Thyroid gland (tissue), 4 donors: ENCODE data around the gene SHISAL1. TPM values are rescaled to one million over a fixed set of nuclear protein-coding genes. Genes with fewer than 3 reads are reported as not detected.

Experiments used
- DNase-seq, 2 donors: peaks; one replicate each; pipeline ENCODE4 v3.0.0-alpha.2; 2019
- H3K27ac ChIP-seq, 3 donors: fragments of 200-600 bp; sonication (generic); 1 replicate in 2 of 3; 2 replicates in 1 of 3; pipeline ENCODE4 v1.5.1; 2016 to 2019; ENCODE audit warnings: mild to moderate bottlenecking in 1 of 3, moderate library complexity in 1 of 3
- H3K27me3 ChIP-seq: fragments of 200-600 bp; sonication (generic); one replicate; pipeline ENCODE4 v1.5.1; 2019
- H3K36me3 ChIP-seq, 2 donors: fragments of 200-600 bp; sonication (generic); one replicate each; pipeline ENCODE4 v1.5.1; 2016 to 2019
- H3K4me1 ChIP-seq, 2 donors: fragments of 200-600 bp; sonication (generic); one replicate each; pipeline ENCODE4 v1.5.1; 2017 to 2019
- H3K4me3 ChIP-seq, 3 donors: fragments of 200-600 bp; sonication (generic); replicated peaks in 1 of 3; 1 replicate in 2 of 3; 2 replicates in 1 of 3; pipeline ENCODE4 v1.5.1; 2016; ENCODE audit warnings: mild to moderate bottlenecking in 1 of 3
- H3K9me3 ChIP-seq: fragments of 200-600 bp; sonication (generic); one replicate; pipeline ENCODE4 v1.5.1; 2017
- POLR2A ChIP-seq, 2 donors: fragments of 450-650 bp; IDR thresholded peaks; one replicate each; pipeline ENCODE4 v1.6.1; 2017; ENCODE audit warnings: antibody characterized with exemption in 2 of 2, mild to moderate bottlenecking in 2 of 2, moderate library complexity in 1 of 2
- WGBS, 2 donors: methylation state at CpG; one replicate each; pipeline ENCODE4 v1.1.5; 2017; 5-methylcytosine and 5-hydroxymethylcytosine counted together
- intact Hi-C: fragments of 100-400 bp; cut with DNase I; formaldehyde crosslinking; loops from one replicate; pipeline ENCODE4 v1.15.1; 2023
- total RNA-seq, 4 donors: library from RNA; depleted of rRNA; stranded (reverse); fragments of >200 nt; gene quantifications; one replicate each; pipeline ENCODE4 v1.2.3, GENCODE V29; 2016
- TF ChIP-seq, protein P1 (sequence below), 6 experiments: fragments of 200-600 bp in 3 of 6; fragments of 450-650 bp in 3 of 6; sonication (generic) in 3 of 6; IDR thresholded peaks; one replicate each; pipeline ENCODE4 v1.5.1; 2016 to 2019; ENCODE audit warnings: antibody characterized with exemption in 6 of 6, mild to moderate bottlenecking in 2 of 6, inconsistent platforms in 1 of 6, moderate library complexity in 1 of 6

SHISAL1 gene
- total RNA-seq, 4 donors from 2014 or later = 0.22 to 1.9 (median 1.0) TPM

- H3K9me3 ChIP-seq = no peaks in the 10 kb centered on the region
- H3K4me3 ChIP-seq = no peak overlapping the region
- no peaks in the 10 kb centered on the region for H3K4me1 ChIP-seq
- H3K36me3 ChIP-seq = no peaks in the 10 kb centered on the region
- no peaks in the 10 kb centered on the region for H3K27me3 ChIP-seq
- no peak for DNase-seq
- TF ChIP-seq, protein P1, sequence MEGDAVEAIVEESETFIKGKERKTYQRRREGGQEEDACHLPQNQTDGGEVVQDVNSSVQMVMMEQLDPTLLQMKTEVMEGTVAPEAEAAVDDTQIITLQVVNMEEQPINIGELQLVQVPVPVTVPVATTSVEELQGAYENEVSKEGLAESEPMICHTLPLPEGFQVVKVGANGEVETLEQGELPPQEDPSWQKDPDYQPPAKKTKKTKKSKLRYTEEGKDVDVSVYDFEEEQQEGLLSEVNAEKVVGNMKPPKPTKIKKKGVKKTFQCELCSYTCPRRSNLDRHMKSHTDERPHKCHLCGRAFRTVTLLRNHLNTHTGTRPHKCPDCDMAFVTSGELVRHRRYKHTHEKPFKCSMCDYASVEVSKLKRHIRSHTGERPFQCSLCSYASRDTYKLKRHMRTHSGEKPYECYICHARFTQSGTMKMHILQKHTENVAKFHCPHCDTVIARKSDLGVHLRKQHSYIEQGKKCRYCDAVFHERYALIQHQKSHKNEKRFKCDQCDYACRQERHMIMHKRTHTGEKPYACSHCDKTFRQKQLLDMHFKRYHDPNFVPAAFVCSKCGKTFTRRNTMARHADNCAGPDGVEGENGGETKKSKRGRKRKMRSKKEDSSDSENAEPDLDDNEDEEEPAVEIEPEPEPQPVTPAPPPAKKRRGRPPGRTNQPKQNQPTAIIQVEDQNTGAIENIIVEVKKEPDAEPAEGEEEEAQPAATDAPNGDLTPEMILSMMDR (IDR thresholded peaks at IDR 0.05) = no peak
- TF ChIP-seq POLR2A (IDR thresholded peaks at IDR 0.05) = no peak
- H3K27ac ChIP-seq = no peak overlapping the region
- WGBS, 2 donors = 96 to 100% methylated on average over 2 of the region's 2 CpGs
- intact Hi-C loops = no loop called here
Observed at GRCh38 chr22:44197271-44197670, 115.5 kb downstream of the SHISAL1 start.

DNA sequence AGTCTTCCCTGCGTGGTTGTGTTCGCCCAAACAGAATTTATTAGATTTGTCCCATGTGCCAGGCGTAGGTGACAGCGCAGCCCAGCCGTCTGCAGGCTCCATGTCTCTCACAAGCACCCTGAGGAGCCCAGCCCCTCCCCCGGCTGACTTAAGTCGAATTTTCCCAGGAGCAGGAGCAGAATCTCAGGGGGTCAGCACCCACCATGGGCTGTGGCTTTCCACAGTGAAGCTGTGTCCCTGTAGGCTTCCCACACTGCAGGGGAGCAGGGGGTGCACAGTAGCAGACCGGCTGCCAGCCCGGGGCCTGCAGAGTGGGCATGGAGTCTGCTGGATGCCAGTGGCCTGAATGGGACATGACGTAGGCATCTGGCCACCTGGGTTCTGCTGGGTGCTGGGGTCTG, 116.0 kb downstream of the SHISAL1 start:
- H3K4me3 ChIP-seq = no peak overlapping the region
- intact Hi-C loops = no loop called here
- no peaks in the 10 kb centered on the region for H3K9me3 ChIP-seq
- DNase-seq = no peak
- no peak overlapping the region for H3K27ac ChIP-seq
- H3K27me3 ChIP-seq = no peaks in the 10 kb centered on the region
- no peaks in the 10 kb centered on the region for H3K36me3 ChIP-seq
- no peaks in the 10 kb centered on the region for H3K4me1 ChIP-seq
- 82% methylated on average over 6 to 8 of the region's 10 CpGs for WGBS, 2 donors
- TF ChIP-seq, protein P1 (IDR thresholded peaks at IDR 0.05) = no peak
- no peak for TF ChIP-seq POLR2A (IDR thresholded peaks at IDR 0.05)

GRCh38 chr22:44196241-44196640, 116.5 kb downstream of the SHISAL1 start:
- Histone ChIP-seq H3K9me3 (no peaks in the 10 kb centered on the region), H3K4me1 (no peaks in the 10 kb centered on the region), H3K4me3 (no peak overlapping the region), H3K27me3 (no peaks in the 10 kb centered on the region), H3K36me3 (no peaks in the 10 kb centered on the region), H3K27ac (no peak overlapping the region)
- WGBS, 2 donors = 77 to 78% methylated on average over 7 of the region's 9 CpGs
- DNase-seq = no peak
- TF ChIP-seq, protein P1 (IDR thresholded peaks at IDR 0.05) = no peak
- no peak for TF ChIP-seq POLR2A (IDR thresholded peaks at IDR 0.05)
- intact Hi-C loops = no loop called here

GRCh38 chr22:44195189-44195871, 117.4 kb downstream of the SHISAL1 start:
- Histone ChIP-seq H3K27ac (no peak overlapping the region), H3K4me3 (no peak overlapping the region), H3K4me1 (no peaks in the 10 kb centered on the region), H3K27me3 (no peaks in the 10 kb centered on the region), H3K9me3 (no peaks in the 10 kb centered on the region), H3K36me3 (no peaks in the 10 kb centered on the region)
- intact Hi-C loops = no loop called here
- no peak for DNase-seq
- WGBS, 2 donors = 51 to 74% methylated on average over 1 to 5 of the region's 5 CpGs
- TF ChIP-seq, protein P1 (IDR thresholded peaks at IDR 0.05) = no peak
- TF ChIP-seq POLR2A (IDR thresholded peaks at IDR 0.05) = no peak

DNA sequence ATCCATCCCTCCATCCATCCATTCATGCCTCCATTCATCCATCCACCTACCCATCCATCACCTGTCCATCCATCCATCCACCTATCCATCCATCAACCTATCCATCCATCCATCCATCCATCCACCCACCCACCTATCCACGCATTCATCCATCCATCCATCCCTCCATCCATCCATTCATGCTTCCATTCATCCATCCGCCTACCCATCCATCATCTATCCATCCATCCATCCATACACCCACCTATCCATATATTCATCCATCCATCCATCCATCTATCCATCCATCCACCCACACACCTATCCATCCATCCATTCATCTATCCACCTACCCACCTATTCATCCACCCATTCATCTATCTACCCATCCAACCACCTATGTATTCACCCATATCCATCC, 118.2 kb downstream of the SHISAL1 start:
- Histone ChIP-seq H3K27ac (no peak overlapping the region), H3K4me1 (no peaks in the 10 kb centered on the region), H3K4me3 (no peak overlapping the region), H3K27me3 (no peaks in the 10 kb centered on the region), H3K9me3 (no peaks in the 10 kb centered on the region), H3K36me3 (no peaks in the 10 kb centered on the region)
- no peak for TF ChIP-seq POLR2A (IDR thresholded peaks at IDR 0.05)
- WGBS, 2 donors = 72 to 99% methylated on average over 2 of the region's 2 CpGs
- intact Hi-C loops = no loop called here
- DNase-seq = no peak

Other genes with a start within 250 kb of the SHISAL1 start
- 1 to 10 TPM; 2.4 to 7.1 (median 5.5) TPM for gene PARVG, start 132.0 kb downstream of the SHISAL1 start, total RNA-seq
- gene RTL6, start 185.3 kb upstream of the SHISAL1 start, total RNA-seq = 10 to 100 TPM; 16.8 to 36.6 (median 28.6) TPM